ENCODE results near the gene ANTXRL.
"Not testable (repeated sequence)": the region's sequence is repeated elsewhere in the genome, so short reads cannot be mapped to it uniquely, and the experiment has no call there.

ANTXRL gene

DNA sequence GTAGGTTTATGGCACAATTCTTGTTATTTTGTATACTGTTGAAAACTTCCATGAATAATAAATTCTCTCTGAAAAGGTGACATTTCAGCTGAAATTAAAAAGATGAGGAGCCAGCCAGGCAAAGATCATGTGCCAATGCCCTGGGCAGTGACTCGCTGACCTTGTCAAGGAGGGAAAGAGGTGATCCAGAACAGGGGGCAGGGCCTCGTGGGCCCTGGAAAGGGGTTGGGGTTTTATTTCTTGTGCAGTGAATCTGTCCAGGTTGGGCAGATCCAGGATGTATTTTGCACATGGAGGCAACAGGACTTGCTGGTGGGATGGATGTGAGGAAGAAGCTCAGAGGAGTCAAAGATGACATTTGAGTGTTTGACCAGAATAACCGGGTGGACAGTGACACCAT lies 31.6 kb upstream of the ANTXRL start:
- DNase-seq: not testable (repeated sequence)

- DNase-seq: no peak
Measured at GRCh38 chr10:46255801-46256747, 30.7 kb upstream of the ANTXRL start.

DNA sequence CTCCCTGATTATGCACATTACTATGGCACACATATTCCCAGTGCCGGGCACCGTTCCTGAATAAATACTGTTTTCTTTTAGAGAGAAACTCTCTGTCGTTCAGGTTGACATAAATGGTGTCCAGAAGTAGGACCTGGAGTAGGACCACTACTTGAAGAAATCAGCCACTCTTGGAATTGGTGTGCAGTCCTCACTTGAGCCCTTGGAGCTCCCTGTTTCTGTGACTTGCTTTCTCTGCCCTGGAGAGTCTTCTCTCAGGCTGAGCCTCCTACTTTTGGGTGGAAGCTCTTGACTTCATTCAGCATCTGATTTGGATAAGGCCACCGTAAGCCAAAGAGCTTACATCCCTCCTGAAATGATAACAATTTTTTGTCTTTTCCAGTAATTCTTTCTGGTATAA lies 29.7 kb upstream of the ANTXRL start:
- no peak for DNase-seq

GRCh38 chr10:46262906-46263560 lies 23.8 kb upstream of the ANTXRL start:
- not testable (repeated sequence) for DNase-seq

DNA sequence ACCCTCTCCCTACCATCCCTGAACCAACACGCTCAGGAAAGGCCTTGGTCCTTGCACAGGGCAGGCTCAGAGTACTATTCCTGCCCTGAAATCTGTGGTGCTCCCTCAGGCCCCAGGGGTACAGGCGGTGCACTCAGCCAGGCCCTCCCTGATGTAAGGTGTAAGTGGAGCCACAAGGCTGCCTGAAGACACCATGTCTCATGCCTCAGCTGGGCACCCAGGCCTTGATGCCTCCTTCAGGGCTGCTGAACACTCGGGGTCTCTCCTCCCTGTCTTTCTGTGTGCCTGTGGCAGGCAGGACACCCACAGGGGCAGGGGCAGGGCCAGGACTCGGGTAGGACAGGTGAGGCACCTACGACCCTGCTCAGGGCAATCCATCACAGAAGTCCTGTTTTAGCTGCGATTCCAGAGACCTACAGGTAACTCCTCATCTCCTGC lies 22.9 kb upstream of the ANTXRL start:
- DNase-seq: no peak

GRCh38 chr10:46264336-46264735 lies 22.5 kb upstream of the ANTXRL start:
- DNase-seq: no peak

- no peak for DNase-seq
Measured at GRCh38 chr10:46264737-46265368, 21.9 kb upstream of the ANTXRL start.

DNA sequence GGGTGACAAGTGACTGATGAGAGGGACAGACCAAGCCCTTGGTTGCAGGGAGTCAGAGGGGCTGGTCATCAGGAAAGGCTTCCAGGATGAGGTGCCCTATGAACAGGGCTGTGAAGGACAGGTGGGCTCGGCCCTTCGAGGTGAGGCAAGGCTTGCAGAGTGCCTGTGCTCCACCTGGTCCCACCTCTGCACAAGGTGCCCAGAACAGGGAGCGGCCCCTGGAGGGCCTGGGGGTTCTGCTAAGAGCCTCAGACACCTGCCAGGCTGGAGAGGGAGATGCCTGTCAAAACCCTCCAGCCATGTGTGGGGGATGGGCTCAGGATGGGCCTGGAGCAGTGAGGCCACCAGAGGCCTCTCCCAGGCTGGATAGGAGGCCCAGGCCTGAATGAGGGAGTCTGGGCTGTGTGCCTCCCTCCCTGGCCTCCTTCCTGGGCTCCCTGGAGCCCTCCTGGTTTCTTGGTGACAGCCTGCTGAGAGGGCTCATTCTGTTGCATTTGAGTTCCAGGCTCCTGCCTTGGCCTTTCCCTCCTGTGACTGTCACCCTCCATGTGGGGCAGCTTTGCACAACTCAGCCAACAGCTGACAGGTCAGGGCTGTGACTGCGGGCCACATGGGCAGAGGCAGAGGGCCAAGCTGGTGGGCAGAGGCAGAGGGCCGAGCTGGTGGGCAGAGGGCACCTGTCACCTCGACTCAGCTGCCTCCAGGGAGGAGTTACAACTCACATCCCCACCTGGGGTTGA lies 21.1 kb upstream of the ANTXRL start:
- not testable (repeated sequence) for DNase-seq

- DNase-seq: no peak
Measured at GRCh38 chr10:46266306-46266985, 20.4 kb upstream of the ANTXRL start.

DNA sequence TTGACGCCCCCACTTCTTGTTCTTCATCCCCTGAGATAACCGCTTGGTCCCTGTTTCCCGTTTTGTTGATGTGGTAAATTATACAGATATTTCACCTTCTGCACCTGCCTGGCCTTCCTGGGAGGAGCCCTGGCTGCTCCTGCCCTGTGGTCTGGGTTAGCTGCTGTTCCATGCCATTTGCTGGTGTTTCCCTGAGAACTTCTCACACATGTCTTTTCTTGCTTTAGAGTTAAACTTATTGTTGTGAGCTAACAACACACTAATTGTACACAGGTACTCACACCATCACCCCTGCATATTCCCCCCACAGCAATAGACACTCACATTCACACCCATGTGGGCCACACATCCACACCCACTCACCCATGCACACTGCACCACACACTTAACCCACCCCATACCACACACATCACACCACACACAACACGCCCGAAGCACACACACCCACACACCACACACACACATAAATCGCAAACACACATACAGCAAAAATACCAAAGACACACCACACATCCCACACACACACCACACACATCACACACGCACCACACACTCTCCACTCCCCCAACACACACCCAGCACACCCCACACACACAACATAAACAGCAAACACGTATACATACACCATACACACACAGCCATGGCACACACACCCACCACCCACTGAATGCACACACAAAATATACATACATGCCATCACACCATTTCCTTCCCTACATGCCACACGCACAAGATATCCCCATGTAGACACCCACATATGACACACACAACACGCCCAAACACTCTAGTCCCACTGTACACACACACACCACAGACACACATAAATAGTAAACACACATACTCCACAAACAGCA lies 19.4 kb upstream of the ANTXRL start:
- DNase-seq: no peak

GRCh38 chr10:46268076-46268881 lies 18.5 kb upstream of the ANTXRL start:
- DNase-seq: no peak

DNA sequence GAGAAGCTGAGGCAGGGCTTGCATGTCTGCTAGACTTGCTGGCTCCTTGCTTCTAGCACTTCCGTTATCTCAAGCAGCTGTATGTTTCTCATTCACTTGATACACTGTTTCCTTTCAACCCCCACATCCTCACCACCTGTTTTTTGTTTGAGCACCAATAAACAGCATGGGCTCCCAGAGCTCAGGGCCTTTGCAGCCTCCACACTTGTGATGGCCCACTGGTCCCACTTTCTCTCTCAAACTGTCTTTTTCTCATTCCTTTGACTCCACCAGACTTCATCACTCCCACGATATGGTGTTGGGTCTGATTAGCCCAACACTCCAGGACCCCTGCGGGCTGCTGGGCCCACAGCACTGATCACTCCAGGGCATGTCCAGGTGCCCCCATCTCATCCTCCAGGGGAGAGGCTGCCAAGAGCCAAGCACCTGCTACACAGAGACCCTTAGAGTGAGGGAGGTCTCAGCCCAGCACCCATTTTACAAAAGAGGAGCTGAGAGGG lies 17.2 kb upstream of the ANTXRL start:
- DNase-seq: not testable (repeated sequence)

DNA sequence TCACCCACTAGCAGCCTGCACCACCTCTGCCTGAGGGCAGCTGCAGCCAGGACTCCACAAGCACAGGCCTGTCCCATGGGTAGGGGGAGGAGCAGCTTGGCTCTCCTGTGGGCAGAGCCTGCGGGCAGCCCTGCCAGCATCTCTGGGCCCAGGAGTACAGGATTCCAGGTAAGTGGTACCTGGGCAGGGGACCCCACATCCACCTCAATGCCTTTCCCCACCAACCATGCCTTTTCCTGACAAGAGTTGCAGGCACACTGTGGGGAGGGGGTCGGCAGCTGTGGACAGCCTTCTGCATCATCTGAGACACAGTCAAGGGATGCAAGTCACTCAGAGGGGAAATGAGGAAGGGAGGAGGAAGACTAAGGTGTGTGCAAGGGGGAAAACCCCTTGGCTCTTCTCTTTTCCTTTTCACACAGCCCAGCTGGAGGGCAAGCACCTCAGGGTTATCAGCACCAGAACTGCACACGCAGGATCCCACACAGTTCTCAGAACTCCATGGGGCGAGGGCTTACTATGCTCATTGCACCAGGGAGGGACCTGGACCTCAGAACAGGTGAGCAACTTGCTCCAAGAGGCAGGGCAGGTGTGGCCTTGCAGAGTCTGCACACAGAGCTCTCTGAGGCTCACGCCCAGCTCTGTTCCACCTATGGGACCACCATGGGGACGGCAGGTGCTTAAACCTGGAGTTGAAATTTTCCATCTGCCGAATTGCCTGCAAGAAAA lies 16.5 kb upstream of the ANTXRL start:
- DNase-seq: no peak

DNA sequence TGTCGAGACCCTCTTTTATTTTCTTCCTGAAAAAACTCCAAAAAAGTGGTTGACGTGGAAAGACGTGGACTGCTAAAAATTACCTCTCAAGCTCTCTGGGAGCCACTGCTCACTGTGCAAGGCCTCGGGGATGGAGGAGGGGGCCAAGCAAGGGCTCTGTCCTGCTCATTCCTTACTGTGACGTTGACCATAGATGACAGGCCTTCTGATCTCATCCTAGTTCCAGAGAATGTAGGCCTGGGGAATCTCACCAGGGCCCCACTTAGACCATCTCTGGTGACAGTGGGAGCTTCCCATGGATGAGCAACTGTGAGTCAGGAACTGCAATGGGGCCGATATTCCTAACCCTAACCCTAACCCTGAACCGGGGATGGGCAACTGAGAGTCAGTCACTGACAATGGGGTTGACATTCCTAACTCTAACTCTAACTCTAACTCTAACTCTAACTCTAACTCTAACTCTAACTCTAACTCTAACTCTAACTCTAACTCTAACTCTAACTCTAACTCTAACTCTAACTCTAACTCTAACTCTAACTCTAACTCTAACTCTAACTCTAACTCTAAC lies 15.8 kb upstream of the ANTXRL start:
- DNase-seq: not testable (repeated sequence)

- not testable (repeated sequence) for DNase-seq
Measured at GRCh38 chr10:46271795-46272499, 14.8 kb upstream of the ANTXRL start.

GRCh38 chr10:46272863-46273415 lies 13.9 kb upstream of the ANTXRL start:
- no peak for DNase-seq

DNA sequence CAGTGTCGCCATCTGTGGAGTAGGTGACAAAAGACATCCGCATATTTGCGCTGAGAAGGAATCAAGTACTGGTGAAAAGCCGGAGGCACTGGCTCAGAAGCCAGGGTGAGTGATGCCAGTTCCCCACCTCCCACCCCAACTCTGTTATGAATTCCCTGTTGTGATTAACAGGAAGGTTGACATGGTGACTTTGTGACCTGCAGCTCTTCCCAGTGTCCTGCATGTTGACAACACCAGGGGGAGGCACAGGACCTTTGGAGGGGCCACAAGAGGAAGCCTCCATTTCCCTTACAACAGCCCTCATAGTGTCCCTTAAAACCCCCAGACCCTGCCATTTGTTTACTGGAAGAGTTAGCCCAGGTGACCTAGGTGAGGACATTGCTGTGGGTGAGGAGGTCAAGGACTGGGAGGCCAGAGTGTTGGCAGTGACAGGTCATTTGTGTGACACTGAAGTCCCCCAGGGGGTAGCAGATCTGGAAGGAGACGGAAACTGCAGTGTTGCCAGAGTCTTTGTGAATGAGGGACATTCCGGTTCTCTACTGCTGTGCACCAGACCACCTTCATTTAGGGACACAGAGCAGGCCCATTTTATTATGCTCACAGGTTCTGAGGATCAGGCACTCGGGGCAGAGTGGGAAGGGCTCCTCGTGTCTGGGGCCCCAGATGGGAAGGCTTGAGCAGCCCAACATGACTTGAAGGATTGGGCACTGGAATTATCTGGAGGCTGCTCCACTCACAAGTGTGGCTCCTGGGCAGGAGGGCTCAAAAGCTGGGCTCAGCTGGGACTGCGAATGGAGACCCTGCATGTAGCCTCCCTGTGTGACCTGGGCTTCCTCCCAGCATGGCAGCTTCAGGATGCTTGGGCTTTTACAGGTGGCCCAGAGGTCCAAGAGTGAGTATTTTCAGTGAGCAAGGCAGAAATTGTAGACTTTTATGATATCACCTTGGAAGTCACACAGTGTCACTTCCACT lies 13.0 kb upstream of the ANTXRL start:
- DNase-seq: no peak

Measured in amniotic stem cell (primary cell).